ENCODE data around the gene OR4L1.
"Not testable (repeated sequence)": the region's sequence is repeated elsewhere in the genome, so short reads cannot be mapped to it uniquely, and the experiment has no call there.

Gene OR4L1

GRCh38 chr14:20059745-20060144 lies at the start of gene OR4L1:
Gene OR4L1, plus strand, starts transcription at chr14:20060045. Its CDS starts 0 bp downstream, at chr14:20060045.
- DNase-seq (ENCODE audit: low read depth in 1 of 2, low spot score in 1 of 2), result no peak

GRCh38 chr14:20019257-20019865 lies 40.5 kb upstream of the OR4L1 start, which contains the start of gene OR4K14:
Gene OR4K14, minus strand, starts transcription at chr14:20019307. Its CDS starts 4,114 bp downstream, at chr14:20015193.
- no peak for DNase-seq (ENCODE audit: low read depth in 1 of 2, low spot score in 1 of 2)

- DNase-seq (ENCODE audit: low read depth in 1 of 2, low spot score in 1 of 2), result no peak
Observed at GRCh38 chr14:20031058-20031457, 28.8 kb upstream of the OR4L1 start.

GRCh38 chr14:20035449-20035848 lies 24.4 kb upstream of the OR4L1 start:
- DNase-seq (ENCODE audit: low read depth in 1 of 2, low spot score in 1 of 2), result no peak

GRCh38 chr14:20035938-20036337 lies 23.9 kb upstream of the OR4L1 start, which contains the start of gene OR4K13:
Gene OR4K13, minus strand, starts transcription at chr14:20036038. Its CDS starts 1,280 bp downstream, at chr14:20034758.
- no peak for DNase-seq (ENCODE audit: low read depth in 1 of 2, low spot score in 1 of 2)

GRCh38 chr14:20044243-20044642 lies 15.6 kb upstream of the OR4L1 start:
- DNase-seq (ENCODE audit: low read depth in 1 of 2, low spot score in 1 of 2), result no peak

- DNase-seq (ENCODE audit: low read depth in 1 of 2, low spot score in 1 of 2), result no peak
Observed at GRCh38 chr14:20048202-20048601, 11.6 kb upstream of the OR4L1 start.

GRCh38 chr14:20092050-20092449 lies 32.2 kb downstream of the OR4L1 start:
- no peak for DNase-seq (ENCODE audit: low read depth in 1 of 2, low spot score in 1 of 2)

GRCh38 chr14:20093442-20093841 lies 33.6 kb downstream of the OR4L1 start:
- DNase-seq (ENCODE audit: low read depth in 1 of 2, low spot score in 1 of 2), result no peak

GRCh38 chr14:20098926-20099770 lies 39.3 kb downstream of the OR4L1 start:
- not testable (repeated sequence) for DNase-seq (ENCODE audit: low read depth in 1 of 2, low spot score in 1 of 2)

GRCh38 chr14:20110438-20110837 lies 50.6 kb downstream of the OR4L1 start, which contains the start of gene OR4K17:
Gene OR4K17, plus strand, starts transcription at chr14:20110739. Its CDS starts 6,761 bp downstream, at chr14:20117500.
- no peak for DNase-seq (ENCODE audit: low read depth in 1 of 2, low spot score in 1 of 2)

All from activated T-helper 1 cell treated with anti-CD3 and anti-CD28 coated beads, Interleukin-2, amount 50 U/mL, for 16 hours (primary cell).